IPS DF 19.7 (cell line): ENCODE data around the gene ZEB1.
"Not testable (repeated sequence)": the region's sequence is repeated elsewhere in the genome, so short reads cannot be mapped to it uniquely, and the experiment has no call there.

Source experiments
- DNase-seq: peaks from one replicate; pipeline ENCODE4 v3.0.0-alpha.2; 2013; ENCODE audit warnings: low read depth, low spot score

Gene ZEB1

GRCh38 chr10:31366703-31367102, 47.7 kb downstream of the ZEB1 start:
- DNase-seq = no peak

- no peak for DNase-seq
These were observed 49.7 kb downstream of the ZEB1 start for GRCh38 chr10:31368724-31369123.

DNA sequence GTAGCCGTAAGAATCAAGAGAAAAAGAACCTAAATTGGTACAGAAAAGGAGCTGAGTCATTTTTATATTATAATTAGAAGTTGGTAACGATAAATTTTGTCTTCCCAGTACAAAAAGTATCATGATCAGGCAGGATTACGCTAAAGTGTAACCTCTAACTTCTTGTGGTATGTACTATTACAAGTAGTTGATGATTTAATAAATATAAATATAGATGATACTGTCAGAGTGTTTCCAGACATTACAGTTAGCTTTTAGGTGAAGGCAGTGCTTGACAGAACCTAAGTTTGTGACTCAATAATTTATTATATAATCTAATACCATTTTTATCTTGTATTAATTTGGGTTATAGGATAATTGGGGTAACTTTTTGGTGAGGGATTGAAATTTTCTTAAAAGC, 53.4 kb downstream of the ZEB1 start:
- DNase-seq = no peak

- DNase-seq = no peak
These were observed 55.2 kb downstream of the ZEB1 start for GRCh38 chr10:31374146-31374696.

- DNase-seq = no peak
These were observed 62.2 kb downstream of the ZEB1 start for GRCh38 chr10:31381171-31381570.

GRCh38 chr10:31381766-31382316, 62.8 kb downstream of the ZEB1 start:
- DNase-seq = no peak

DNA sequence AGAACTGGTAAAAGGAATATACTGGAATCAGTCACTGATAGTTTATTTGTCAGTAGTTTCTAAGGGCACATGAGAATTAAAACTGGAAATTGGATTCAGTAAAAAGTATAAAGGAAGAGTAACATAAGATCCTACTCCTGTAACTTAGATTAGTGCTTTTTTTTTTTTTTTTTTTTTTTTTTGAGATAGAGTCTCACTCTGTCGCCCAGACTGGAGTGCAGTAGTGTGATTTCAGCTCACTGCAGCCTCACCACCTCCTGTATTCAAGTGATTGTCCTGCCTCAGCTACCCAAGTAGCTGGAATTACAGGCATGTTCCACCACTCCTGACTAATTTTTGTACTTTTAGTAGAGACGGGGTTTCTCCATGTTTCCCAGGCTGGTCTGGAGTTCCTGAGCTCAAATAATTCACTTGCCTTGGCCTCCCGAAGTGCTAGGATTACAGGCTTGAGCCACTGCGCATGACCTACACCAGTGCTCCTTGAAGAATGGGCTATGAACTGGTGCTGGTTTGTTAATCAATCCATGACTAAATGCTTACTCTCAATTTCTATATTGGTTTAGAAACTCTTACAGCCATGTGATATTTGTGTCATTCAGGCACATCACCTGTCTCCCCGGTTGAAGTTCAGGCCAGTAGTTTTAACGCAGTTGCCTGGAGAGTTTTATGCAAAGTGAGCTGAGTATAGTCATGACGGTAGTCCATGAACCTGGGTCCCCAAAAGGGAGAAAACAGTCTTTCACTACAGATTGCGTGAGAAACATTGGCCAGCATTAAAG, 65.0 kb downstream of the ZEB1 start:
- DNase-seq = no peak

DNA sequence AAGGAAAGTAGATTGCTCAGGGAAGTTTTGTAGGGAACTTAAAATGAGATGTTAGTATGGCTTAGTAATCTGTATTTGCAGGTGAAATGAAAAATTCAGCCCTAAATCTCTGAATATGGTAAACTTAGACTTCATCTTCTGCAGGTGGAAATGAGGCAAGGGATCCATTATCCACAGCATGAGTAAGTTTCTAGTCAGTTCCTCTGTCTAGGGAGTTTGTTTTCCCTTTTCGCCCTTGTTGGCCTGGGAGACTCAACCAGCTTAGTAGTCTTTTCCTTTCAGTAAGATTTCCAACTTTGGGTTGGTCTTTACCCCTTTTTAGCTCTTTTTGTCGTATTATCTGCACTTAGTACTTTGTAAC, 65.6 kb downstream of the ZEB1 start:
- no peak for DNase-seq

DNA sequence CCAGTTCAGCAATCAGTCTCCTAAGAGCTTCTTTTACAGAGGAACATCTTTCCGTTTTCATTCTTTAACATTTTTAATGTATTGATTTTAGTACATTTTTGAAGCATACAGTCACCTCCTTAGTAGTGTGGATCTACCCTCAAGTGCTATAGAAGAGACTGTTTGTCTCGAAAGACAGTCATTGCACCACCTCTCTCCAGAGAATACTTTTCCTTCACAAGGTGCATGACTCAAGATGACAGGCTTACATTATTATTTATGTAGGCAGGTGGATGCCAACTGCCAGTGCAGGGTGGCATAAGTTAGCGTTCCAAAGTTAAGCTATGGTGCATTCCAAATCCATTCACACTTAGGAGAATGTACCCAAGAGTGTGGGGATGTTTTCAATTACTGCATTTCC, 71.8 kb downstream of the ZEB1 start:
- DNase-seq = no peak

DNA sequence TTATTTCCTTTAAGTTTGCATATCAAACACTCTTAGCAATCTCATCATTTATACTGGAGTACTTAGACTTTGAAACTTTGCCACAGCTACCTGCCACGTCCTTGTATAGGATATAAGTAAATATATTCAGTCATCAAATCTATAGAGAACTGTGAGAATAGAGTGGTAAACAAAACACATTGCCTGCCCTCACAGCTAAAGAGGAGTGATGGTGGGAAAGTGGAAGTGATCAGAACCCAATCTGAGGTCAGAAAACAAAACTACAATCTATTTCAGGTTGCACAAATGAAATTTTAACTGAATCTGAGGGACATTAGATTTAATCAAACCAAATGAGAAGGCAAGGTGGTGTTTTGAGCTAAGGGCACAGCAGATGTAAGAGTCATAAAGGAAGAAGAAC, 74.8 kb downstream of the ZEB1 start:
- no peak for DNase-seq

DNA sequence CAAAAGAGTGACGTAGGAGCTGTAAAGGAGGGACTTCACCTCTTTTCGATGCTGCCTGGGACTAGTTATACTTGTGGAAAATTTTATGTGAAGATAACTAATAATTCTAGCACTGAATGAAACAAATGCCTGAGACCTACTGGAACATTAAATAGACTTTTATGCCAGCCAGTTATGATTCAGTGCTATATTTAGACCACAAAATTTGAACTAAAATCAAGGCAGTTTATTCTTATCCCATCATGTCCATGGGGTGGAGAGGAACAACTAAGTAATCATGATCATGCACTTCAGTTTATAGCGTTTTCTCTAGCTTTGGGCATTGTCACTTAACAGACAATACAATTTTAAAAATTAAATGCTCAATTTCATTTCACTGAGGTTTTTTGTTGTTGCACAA, 76.7 kb downstream of the ZEB1 start:
- DNase-seq = no peak

DNA sequence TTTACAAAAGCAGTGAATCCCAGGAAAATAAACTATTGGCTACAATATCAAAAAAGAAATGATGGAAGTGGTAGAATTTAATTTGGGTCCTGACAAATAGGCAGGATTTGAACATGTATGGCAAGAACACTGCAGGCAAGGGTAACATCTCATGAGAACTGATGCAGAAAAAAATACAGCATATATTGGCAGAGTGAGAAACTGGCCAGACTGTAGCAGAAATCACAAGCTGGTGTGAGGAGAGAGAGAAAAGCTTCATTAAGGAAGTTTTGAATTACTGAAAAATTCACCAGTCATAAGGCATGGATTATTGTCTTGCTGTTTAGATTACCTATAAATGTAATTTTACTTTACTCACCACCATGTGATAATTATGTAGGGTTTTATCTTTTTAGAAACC, 77.4 kb downstream of the ZEB1 start:
- DNase-seq = no peak

GRCh38 chr10:31397852-31398251, 78.8 kb downstream of the ZEB1 start:
- no peak for DNase-seq

GRCh38 chr10:31399171-31399570, 80.2 kb downstream of the ZEB1 start:
- DNase-seq = no peak

DNA sequence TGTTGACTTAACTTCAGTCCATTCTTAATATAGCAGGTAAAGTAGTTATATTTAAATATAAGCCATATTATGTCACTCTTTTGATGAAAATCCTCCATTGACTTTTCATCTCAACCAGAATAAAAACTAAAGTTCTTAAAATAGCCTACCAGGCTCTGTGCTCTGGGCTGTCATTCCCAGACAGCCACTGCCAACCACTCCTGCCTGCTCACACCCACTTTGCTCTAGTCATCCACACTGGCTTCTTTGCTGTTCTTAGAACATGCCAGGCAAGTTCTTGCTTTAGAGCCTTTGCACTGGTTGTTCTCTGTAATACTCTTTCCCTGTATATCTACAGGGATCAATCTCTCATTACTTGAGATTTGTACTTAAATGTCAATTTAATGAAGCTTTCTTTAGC, 80.6 kb downstream of the ZEB1 start:
- DNase-seq = no peak

- no peak for DNase-seq
These were observed 82.3 kb downstream of the ZEB1 start for GRCh38 chr10:31401287-31401686.

DNA sequence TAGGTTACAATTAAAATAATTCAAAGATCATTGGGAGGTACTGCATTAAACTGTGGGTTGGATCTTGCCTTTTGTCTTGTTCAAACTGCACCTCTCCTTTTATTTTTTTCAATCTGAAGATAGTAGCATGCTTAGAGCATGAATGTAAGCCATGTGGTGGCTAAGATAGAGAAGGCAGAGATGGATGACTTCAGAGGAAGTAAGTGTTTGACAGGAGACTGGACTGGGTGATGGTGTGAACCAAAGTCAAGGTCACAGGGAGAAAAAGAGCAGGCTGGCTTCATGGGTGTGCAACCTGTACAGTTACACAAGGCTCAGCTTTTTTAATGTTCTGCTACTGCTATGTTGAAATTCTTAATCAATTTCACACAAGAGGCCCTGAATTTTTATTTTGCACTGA, 85.6 kb downstream of the ZEB1 start:
- DNase-seq = no peak

GRCh38 chr10:31405829-31406228, 86.8 kb downstream of the ZEB1 start:
- not testable (repeated sequence) for DNase-seq

GRCh38 chr10:31412397-31412796, 93.4 kb downstream of the ZEB1 start:
- DNase-seq = not testable (repeated sequence)

DNA sequence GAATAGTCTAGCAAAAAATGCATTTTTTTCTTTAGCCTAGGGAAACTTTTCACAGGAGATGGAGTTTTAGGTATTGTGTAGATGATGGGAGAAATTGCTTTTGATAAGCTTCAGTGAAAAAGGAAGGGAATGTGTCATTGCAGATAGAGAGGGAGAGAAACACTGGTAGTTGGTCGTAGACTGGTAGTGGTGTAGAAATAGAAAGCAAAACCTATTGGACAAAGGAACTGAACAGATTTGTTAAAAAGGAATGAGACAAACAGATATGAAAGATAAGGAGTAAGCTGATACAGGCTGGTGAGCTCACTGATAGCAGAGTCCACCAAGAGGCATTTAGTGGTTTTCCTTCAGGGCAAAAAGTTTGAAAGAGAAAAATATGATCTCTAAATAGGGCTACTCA, 94.3 kb downstream of the ZEB1 start:
- DNase-seq = no peak

GRCh38 chr10:31418481-31418880, 99.5 kb downstream of the ZEB1 start:
- DNase-seq = no peak

GRCh38 chr10:31419394-31420063, 100.5 kb downstream of the ZEB1 start:
- no peak for DNase-seq

- DNase-seq = no peak
These were observed 102.3 kb downstream of the ZEB1 start for GRCh38 chr10:31421322-31421721.
